ENCODE measurements around the gene ZNF454.

- no peak for TF ChIP-seq CTCF (IDR thresholded peaks at IDR 0.05)
- no peak for TF ChIP-seq POLR2A (IDR thresholded peaks at IDR 0.05)
Measured at GRCh38 chr5:178992291-178992895, 51.4 kb downstream of the ZNF454 start.
